GM12878 (cell line): ENCODE data around the gene PRDM2. TPM values are rescaled to one million over a fixed set of nuclear protein-coding genes. Genes with fewer than 3 reads are reported as not detected.
A peak's percentile ranks its signal among the peaks of the same experiment; 100 is the strongest.

Source experiments
- ATAC-seq: fragments of 200-7000 bp; cut with Tn5 transposase; 3 replicates; pipeline ENCODE4 v1.9.1; 2020; ENCODE audit warnings: mild to moderate bottlenecking, moderate library complexity
- BruUV-seq: library from RNA; stranded (reverse); fragments of 400-500 nt; replicated peaks from 2 replicates; lab custom pipeline; 2021; lab: Mats Ljungman, UMichigan
- CTCF ChIA-PET: fragments of 300-600 bp; sonication (Branson Sonifier 250); formaldehyde crosslinking; extraction: SDS; loops from one replicate; lab custom pipeline; 2021; ENCODE audit warnings: inconsistent platforms; lab: Yijun Ruan, JAX
- POLR2A ChIA-PET: fragments of 350-600 bp; formaldehyde crosslinking; extraction: SDS; loops from one replicate; lab custom pipeline; 2021; ENCODE audit warnings: inconsistent platforms; lab: Charles Lee
- RAD21 ChIA-PET: fragments of 300-600 bp; sonication (Branson Sonifier 250); formaldehyde crosslinking; loops from one replicate; lab custom pipeline; 2023; ENCODE audit warnings: antibody characterized with exemption; ENCODE audit not compliant: unreplicated experiment; lab: Charles Lee
- SMC1A ChIA-PET: fragments of 300-600 bp; sonication (Branson Sonifier 250); formaldehyde crosslinking; loops from one replicate; lab custom pipeline; 2023; ENCODE audit not compliant: unreplicated experiment, uncharacterized antibody; lab: Charles Lee
- DNase-seq: peaks from one replicate; pipeline ENCODE4 v3.0.0-alpha.2; 2011; ENCODE audit warnings: low read depth, low spot score
- FAIRE-seq: peaks from 3 replicates; lab custom pipeline; 2011; peaks lifted over from hg19 to GRCh38; lab: Jason Lieb, UNC
- H2AFZ ChIP-seq: 2 replicates; pipeline ENCODE4 v1.6.0; 2011; ENCODE audit warnings: low read depth, low read length, control low read depth; ENCODE audit not compliant: control insufficient read depth
- H3K27ac ChIP-seq: 2 replicates; pipeline ENCODE4 v1.5.1; 2011; ENCODE audit warnings: control low read depth; ENCODE audit not compliant: control insufficient read depth, insufficient read depth
- H3K27me3 ChIP-seq, 2 experiments: replicated peaks in 1 of 2; 2 replicates each; pipeline versions ENCODE4 v1.6.0 to v1.6.1; 2011; ENCODE audit warnings: low read length in 1 of 2; ENCODE audit not compliant: control insufficient read depth in 2 of 2, insufficient read depth in 2 of 2
- H3K36me3 ChIP-seq, 2 experiments: 2 replicates each; pipeline ENCODE4 v1.5.1; 2011; ENCODE audit warnings: low read length in 1 of 2; ENCODE audit not compliant: control insufficient read depth in 2 of 2, insufficient read depth in 2 of 2
- H3K4me1 ChIP-seq: 2 replicates; pipeline ENCODE4 v1.6.1; 2011; ENCODE audit warnings: mild to moderate bottlenecking, low read length, moderate library complexity, mixed read lengths; ENCODE audit not compliant: control insufficient read depth, insufficient read depth
- H3K4me2 ChIP-seq: 2 replicates; pipeline ENCODE4 v1.6.0; 2011; ENCODE audit warnings: control low read depth; ENCODE audit not compliant: control insufficient read depth, insufficient read depth
- H3K4me3 ChIP-seq: fragments of 200-600 bp; sonication (generic); 2 replicates; pipeline ENCODE4 v1.5.1; 2016
- H3K79me2 ChIP-seq: 2 replicates; pipeline ENCODE4 v1.6.0; 2011; ENCODE audit warnings: low read length; ENCODE audit not compliant: control insufficient read depth, insufficient read depth
- H3K9ac ChIP-seq: 2 replicates; pipeline ENCODE4 v1.8.0; 2011; ENCODE audit warnings: low read length, control low read depth, mixed read lengths; ENCODE audit not compliant: control insufficient read depth, insufficient read depth
- H3K9me3 ChIP-seq: replicated peaks from 3 replicates; pipeline ENCODE4 v1.5.1; 2011; ENCODE audit warnings: mild to moderate bottlenecking, low read length; ENCODE audit not compliant: control insufficient read depth, insufficient read depth
- H4K20me1 ChIP-seq: 2 replicates; pipeline ENCODE4 v1.6.0; 2011; ENCODE audit not compliant: control insufficient read depth, insufficient read depth
- CEBPB ChIP-seq, 2 experiments: fragments of 150-350 bp in 1 of 2; IDR thresholded peaks; 2 replicates each; pipeline ENCODE4 v1.6.1; 2012 to 2014; ENCODE audit warnings: low read depth in 2 of 2, low read length in 2 of 2, borderline replicate concordance in 1 of 2, inconsistent platforms in 1 of 2
- CTCF ChIP-seq, 3 experiments: IDR thresholded peaks in 2 of 3; conservative IDR thresholded peaks in 1 of 3; 2 replicates each; pipeline ENCODE4 v1.5.1; 2011; ENCODE audit warnings: low read depth in 3 of 3, low read length in 3 of 3, mild to moderate bottlenecking in 3 of 3, control low read depth in 2 of 3, moderate library complexity in 2 of 3, inconsistent platforms in 1 of 3, mixed read lengths in 1 of 3; ENCODE audit not compliant: control insufficient read depth in 2 of 3, insufficient read depth in 1 of 3; ENCODE audit errors: extremely low read depth in 1 of 3
- POLR2AphosphoS2 ChIP-seq: IDR thresholded peaks from 2 replicates; pipeline ENCODE4 v1.6.1; 2011; ENCODE audit warnings: low read depth, mild to moderate bottlenecking, low read length, improper control_type of control experiment, moderate library complexity
- RAD21 ChIP-seq: IDR thresholded peaks from 2 replicates; pipeline ENCODE4 v1.6.1; 2011; ENCODE audit warnings: mild to moderate bottlenecking, low read depth, low read length, moderate library complexity; ENCODE audit not compliant: insufficient read depth
- SMC3 ChIP-seq: IDR thresholded peaks from 2 replicates; pipeline ENCODE4 v1.6.1; 2011; ENCODE audit warnings: low read length, improper control_type of control experiment, borderline replicate concordance
- ZNF687 ChIP-seq: fragments of 450-650 bp; IDR thresholded peaks from 2 replicates; pipeline ENCODE4 v1.6.1; 2017; ENCODE audit warnings: mild to moderate bottlenecking, moderate library complexity
- WGBS: methylation state at CpG from one replicate; pipeline ENCODE4 v1.1.6; 2016; ENCODE audit warnings: low lambda C conversion rate; ENCODE audit not compliant: insufficient replicate concordance, insufficient coverage; ENCODE audit errors: missing lambda C conversion rate; 5-methylcytosine and 5-hydroxymethylcytosine counted together
- in situ Hi-C: fragments of 300-500 bp; cut with MboI; formaldehyde crosslinking; loops from 9 replicates; pipeline ENCODE4 v1.14.3; 2018; ENCODE audit warnings: mixed read lengths
- intact Hi-C: fragments of 100-400 bp; cut with micrococcal nuclease; formaldehyde crosslinking; loops from one replicate; pipeline ENCODE4 v1.14.2; 2022; ENCODE audit not compliant: unreplicated experiment
- polyA plus RNA-seq, 11 experiments: library from polyadenylated mRNA; depleted of rRNA in 4 of 11; unstranded in 6 of 11; stranded (reverse) in 5 of 11; fragments of >200 nt; fragmentation: Nextera tagmentation in 4 of 11; fragmentation: Illumina TruSeq in 1 of 11; extraction: Ambion mirVana in 4 of 11; extraction: Trizol in 1 of 11; gene quantifications; 1 replicate in 1 of 11; 2 replicates in 10 of 11; pipeline versions ENCODE4 v1.2.1 to v1.2.3, GENCODE V29; 2011 to 2016; ENCODE audit warnings: inconsistent platforms in 2 of 11, missing spikeins in 2 of 11, low read depth in 1 of 11
- total RNA-seq, 4 experiments: library from RNA; depleted of rRNA in 3 of 4; stranded (reverse); fragments of >200 nt in 3 of 4; fragmentation: Illumina TruSeq in 1 of 4; extraction: Trizol in 1 of 4; gene quantifications; 2 replicates each; pipeline versions ENCODE4 v1.2.1 to v1.2.3, GENCODE V29; 2013 to 2021

PRDM2 gene
- total and polyA plus RNA-seq, 10 of the 15 experiments (the other 5 are each of a cell fraction or from before 2014, with no cell fraction given): 8.4 to 45.1 (median 23.5) TPM

GRCh38 chr1:13806108-13806507 lies 106.1 kb downstream of the PRDM2 start (continued):
- no peak for TF ChIP-seq CEBPB (IDR thresholded peaks at IDR 0.05; ENCODE audit: borderline replicate concordance in 1 of 2, low read depth in 2 of 2, low read length in 2 of 2)
- TF ChIP-seq POLR2AphosphoS2: no peak
- TF ChIP-seq, all 136 proteins: peak for 0

- Histone ChIP-seq H3K4me3 (no peak overlapping the region), H3K4me2 (no peak overlapping the region), H3K36me3 (no peaks in the 10 kb centered on the region), H4K20me1 (no peaks in the 10 kb centered on the region; the same call in 1 of the 2 replicates), H2AFZ (no peak overlapping the region), H3K4me1 (peaks cover 10% of the 10 kb centered on the region), H3K9me3 (no peaks in the 10 kb centered on the region), H3K9ac (no peak overlapping the region), H3K27ac (no peak overlapping the region), H3K79me2 (no peaks in the 10 kb centered on the region), H3K27me3 (no peaks in the 10 kb centered on the region)
- in situ Hi-C loops: loop anchor here (10.0 kb wide), 1 partner anchor 142 kb away; no protein-coding TSS in a partner anchor
- ChIA-PET CTCF (interaction anchor here (0.6 to 1.0 kb wide), 4 partner anchors 50 to 141 kb away, joined by 3 to 4 read pairs (median 4); no protein-coding TSS in a partner anchor), RAD21 (no interaction called here), POLR2A (no interaction called here), SMC1A (interaction anchor here (1.0 kb wide), 1 partner anchor 104 kb away, joined by 3 read pairs; no protein-coding TSS in a partner anchor)
- ATAC-seq: peak; percentile 63
- TF ChIP-seq RAD21: peak; percentile 43
- TF ChIP-seq CTCF (IDR thresholded peaks at IDR 0.05 in 2 of 3, conservative IDR thresholded peaks at IDR 0.05 in 1 of 3; ENCODE audit: control insufficient read depth in 2 of 3, extremely low read depth in 1 of 3, insufficient read depth in 1 of 3, low read depth in 3 of 3, low read length in 3 of 3): peak; percentile 33 to 58 (median 42); a peak in 5 of 6 replicates
- TF ChIP-seq SMC3: peak; percentile 41; the same call in 1 of the 2 replicates
- no peak for TF ChIP-seq ZNF687
- WGBS: 9% methylated on average over 7 of the region's 7 CpGs
- intact Hi-C loops: no loop called here
- DNase-seq: no peak
- BruUV-seq: no TSS peak
- FAIRE-seq: no peak
These were observed 107.2 kb downstream of the PRDM2 start for GRCh38 chr1:13807209-13807608.
